HG03521 (cell line): ENCODE data around the gene ZPR1.
"Not testable (repeated sequence)": the region's sequence is repeated elsewhere in the genome, so short reads cannot be mapped to it uniquely, and the experiment has no call there.

Experiments used
- ATAC-seq: cut with Tn5 transposase; IDR thresholded peaks from one replicate; pipeline ENCODE4 v1.9.1; 2021; ENCODE audit warnings: mild to moderate bottlenecking, moderate library complexity; ENCODE audit not compliant: unreplicated experiment

ZPR1 gene

DNA sequence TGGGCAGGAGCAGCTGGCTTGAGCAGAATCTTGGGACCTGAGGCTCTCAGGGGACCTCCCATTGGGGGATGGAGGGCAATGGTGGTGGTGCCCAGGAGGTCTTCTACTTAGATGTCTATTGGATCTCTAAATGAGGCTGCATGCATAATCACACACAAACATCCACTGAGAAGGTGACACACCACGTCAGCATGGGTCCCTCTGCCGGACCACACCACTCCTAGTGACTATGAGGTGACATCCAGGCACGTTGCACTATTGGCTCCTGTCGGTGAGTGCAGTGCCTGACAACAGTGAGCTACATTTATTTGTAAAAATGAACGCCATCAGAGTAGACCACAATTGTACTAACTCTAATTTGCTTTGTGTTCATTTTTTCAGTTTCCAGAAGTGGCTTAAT, 37.6 kb upstream of the ZPR1 start:
- no peak for ATAC-seq

DNA sequence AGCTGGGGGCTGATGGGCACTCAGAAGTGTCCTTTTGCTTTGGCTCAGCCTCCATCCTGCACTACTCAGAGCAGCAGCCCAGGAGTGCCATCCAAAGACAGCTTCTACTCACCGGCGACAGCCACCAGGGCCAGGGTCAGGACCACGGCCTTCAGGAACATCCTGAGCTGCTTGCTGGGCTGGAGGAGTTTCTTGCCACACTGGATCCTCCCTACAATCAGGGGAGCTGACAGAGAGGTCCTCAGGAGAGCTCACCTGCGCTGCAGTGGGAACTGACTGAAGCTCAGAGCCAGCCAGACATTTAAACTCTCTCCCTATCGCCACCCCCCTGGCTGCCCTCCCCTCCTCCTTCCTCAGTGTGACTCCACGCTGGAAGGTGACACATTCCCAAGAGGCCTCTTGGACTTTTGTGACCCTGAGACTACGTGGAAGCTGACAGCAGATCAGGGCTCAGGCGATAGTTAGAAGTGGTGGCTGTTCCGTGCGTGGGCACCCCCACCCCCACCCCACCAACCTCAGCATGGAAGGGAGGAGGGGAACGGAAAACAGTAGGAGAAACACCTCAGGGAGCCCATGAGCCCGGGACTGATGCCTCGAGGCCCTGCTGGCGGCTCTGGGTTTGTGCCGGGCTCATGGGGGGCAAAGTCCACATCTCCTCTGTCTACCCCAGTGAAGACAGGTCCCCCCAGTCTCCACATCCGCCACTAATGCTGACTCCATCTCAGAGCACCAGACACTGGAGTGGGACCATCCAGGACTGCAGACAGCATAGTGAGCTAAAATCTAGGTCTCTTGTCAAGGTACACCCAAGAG, 35.4 kb upstream of the ZPR1 start, which contains the start of gene APOA4:
Gene APOA4, minus strand, starts transcription at position 274 of the 813 bp plus-strand sequence. Its CDS starts 113 bp downstream, at position 161.
- ATAC-seq: no peak

DNA sequence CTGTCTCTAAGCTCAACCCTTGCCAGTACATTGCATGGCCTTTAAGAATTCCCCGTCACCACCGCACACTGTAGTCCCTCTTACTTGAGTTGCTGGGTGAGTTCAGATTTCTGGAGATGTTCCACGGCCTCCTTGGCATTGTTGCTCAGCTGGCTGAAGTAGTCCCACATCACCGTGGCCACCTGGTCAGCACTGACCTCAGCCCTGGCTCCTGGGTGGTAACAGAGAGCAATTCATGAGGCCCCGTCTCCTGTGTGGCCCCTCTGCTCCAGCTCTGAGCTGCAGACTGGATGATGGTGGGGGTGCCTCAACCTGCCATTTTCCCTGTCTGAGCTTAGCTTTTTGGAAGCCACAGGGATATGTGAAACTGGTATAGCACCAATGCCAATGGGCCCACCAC, 34.8 kb upstream of the ZPR1 start:
- no peak for ATAC-seq

DNA sequence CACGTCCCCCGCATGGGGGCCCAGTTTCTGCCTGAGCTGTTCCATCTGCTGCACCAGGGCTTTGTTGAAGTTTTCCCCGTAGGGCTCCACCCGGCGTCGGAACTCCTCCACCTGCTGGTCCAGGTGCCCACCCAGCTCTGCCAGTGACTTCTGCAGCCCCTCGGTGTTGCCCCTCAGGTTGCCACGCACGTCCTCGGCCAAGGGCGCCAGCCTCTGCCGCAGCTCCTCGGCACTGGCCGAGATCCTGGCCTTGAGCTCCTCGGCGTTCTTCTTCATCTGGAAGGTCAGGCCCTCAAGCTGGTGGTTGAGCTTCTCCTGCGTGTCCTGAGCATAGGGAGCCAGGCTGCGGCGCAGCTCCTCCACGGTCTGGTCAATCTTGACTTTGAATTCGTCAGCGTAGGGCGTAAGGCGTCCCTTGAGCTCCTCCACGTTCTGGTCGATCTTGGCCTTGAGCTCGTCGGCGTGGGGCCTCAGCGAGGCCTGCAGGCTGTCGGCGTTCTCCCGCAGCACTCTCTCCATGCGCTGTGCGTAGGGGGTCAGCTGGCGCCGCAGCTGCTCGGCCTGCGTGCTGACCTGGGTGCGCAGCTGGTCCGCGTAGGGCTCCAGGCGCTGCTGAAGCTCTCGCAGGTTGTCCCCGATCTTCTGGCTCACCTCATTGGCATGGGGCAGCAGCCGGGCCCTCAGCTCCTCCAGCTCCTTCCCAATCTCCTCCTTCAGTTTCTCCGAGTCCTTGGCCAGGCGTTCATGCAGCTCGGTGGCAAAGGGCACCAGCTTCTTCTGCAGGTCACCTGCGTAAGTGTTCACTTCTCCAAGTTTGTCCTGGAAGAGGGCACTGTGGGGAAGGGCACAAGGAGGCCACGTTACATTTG, 33.5 kb upstream of the ZPR1 start:
- ATAC-seq: no peak

DNA sequence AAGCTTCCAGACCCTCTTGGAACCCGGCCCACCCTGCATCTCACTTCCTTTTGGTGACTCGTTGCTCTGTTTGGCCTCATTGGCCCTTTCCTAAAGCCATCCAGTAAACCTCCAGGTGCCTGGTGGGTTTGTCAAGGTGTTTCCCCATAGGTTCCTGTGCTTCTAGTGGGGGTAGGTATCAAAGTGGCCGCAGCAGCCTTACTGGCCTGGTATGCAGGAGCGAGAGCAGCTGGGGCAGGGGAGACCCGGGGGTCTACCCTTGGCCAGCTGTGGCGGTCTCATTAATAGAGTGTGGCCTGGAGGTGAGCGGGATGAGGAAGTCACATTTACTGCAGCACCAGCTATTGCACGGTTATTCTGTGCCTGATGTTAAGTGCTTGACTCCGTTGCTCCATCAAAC, 31.2 kb upstream of the ZPR1 start:
- no peak for ATAC-seq

DNA sequence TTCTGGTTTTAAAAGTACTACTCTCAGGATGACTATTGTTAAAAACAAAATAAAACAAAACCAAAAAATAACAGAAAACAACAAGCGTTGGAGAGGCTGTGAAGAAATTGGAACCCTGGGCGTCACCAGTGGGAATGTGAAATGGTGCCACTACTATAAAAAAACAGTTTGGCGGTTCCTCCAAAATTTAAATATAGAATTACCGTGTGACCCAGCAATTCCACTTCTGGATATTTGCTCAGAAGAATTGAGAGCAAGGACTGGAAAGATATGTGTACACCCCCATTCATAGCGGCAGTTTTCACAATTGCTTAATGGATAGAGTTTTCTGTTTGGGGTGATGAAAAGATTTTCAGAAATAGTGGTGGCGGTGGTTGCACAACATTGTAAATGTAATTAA, 26.7 kb upstream of the ZPR1 start:
- no peak for ATAC-seq

DNA sequence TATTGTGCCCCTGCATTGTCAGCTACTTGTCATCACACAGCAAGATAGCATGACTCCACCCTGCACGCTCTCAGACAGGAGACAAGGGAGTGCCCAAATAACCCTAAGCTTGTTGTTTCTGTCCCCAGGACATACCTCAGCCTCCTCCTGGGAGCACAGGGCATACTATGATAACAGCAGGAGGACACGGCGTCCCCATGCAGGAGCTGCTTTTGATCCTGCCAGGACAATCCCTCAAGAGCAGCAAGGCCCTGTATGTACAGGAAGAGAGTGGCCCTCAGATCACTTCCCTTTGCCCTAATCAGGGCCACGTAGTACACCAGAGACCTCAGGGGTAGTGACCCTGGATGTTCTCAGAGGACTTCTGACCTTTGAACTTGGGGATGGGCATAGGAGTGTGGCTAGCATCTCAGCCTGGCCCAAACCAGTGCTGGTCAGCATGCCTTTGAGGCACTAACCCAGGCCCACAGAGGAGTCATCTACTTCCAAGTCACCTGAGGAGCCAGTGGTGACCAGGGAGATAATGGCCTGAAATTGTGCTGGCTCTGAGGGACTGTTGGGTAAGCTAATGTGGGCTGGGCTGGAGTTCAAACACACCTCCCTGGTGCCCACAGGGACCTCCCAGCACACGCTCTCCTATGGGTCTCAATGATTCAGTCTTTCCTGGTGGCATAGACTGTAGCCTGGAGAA, 26.1 kb upstream of the ZPR1 start:
- no peak for ATAC-seq

DNA sequence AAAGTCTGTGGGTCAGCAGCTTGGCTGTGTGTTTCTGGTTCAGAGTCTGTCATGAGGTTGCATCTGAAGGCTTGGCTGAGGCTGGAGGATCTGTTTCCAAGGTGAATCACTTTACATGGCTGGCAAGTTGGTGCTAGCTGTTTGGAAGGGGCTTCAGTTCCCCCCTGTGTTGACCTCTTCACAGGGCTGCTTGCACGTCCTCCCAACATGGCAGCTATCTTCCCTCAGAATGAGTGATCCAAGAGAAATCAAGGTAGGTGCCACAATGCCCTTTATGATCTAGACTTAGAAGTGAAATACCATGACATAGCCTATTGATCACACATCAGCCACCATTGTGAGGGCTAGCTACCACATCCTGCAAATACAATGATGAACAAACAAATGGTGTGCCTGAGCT, 25.3 kb upstream of the ZPR1 start:
- no peak for ATAC-seq

DNA sequence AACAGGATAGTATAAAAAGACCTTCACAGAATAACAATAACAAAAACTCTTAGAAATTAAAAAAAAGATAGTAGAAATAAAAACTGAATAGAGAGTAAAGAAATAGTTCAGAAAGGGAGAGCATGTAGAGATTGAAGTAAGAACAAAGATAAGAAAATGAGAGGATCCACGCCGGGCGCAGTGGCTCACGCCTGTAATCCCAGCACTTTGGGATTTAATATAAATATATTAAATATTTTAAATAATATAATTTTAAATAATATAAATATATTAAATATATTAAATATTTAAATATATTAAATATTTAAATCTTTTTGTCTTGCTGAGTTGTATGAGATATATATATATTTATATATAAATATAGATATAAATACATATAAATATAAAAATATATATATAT, 24.3 kb upstream of the ZPR1 start:
- ATAC-seq: no peak

DNA sequence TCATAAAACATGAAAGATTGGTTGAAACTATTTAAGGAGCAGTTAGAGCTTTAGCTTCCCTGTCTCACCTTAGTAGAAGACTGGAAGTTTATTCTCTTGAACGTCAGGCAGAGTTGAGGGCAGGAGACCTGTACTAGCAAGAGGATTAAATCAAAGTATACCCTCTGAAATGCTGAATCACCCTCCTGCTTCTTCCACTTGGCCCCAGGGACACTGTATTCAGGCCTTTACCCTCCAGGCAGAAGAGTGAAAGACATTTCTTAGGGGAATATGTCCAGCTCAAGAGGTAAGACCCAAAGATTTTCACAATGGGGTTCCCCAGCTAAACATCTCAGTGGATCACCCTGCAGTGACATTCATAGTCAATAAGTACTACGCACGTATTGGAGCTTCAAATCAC, 23.4 kb upstream of the ZPR1 start:
- ATAC-seq: no peak

DNA sequence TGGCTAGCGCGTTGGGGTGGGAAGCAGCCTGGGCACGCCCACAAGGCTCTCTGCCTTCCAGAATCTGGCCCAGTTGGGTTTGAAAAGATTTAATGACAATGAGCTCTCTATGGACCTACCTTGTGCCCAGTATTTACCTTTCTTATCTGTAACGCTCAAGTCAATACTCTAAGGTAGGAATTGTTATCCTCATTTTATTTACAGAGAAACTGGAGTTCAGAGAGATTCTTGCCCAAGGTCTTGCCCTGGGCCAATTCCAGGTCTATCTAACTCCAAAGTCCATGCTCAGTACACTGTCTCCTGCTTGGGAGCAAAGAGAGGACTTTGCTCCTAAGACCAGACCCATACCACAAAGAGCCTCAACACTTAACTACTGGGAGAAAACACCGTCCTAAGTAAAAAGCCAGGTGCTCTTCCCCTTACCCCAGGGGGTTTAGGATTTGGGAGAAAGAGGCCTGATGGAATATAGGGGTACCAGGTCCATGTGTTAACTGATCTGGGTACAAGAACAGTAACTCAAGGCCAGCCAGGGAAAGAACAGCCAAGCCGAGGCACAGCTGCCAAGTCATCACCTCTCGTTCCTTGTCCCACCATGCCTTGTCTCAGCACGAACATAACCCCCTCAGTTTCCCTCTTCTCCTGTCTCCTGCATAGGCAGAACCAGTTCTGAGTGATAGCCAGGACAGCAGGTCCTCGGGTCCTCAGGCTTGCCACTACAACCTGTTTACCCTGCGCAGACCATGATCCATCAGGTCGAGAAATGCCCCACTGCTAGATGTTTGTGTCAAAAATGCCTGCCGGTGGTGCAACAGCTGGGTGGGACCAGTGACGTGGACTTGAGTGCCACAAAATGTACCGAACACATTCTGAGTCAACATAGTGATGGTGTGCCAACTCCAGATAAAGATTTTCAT, 20.7 kb upstream of the ZPR1 start:
- no peak for ATAC-seq

DNA sequence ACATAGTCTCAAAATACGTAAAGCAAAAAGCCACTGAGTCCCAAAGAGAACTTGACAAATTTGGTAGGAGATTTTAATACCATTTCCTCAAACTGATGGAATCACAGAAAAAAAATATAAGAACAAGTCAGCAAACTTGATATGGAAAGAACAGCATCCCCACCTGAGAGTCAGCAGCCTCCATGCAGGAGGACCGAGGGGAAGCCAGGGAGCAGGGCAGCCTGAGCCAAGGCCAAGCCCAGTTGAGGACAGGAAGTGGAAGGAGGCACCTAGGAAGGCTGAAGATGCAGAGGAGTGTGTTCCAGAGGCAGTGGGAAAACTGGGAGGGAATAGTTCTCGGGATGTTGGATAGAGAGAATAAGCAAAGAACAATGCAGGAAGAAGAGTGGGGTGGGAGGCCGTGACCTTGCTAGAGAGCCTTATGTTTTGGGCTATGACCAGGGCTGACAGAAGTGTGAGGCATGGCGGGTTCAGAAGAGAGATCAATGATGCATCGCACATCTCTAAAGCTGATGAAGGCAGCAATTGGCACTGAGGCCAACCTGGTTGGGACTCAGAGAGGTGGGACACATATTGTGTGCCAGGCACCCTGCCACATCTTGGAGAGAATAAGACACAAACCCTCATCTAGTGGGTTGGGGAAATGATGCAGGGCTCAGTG, 19.9 kb upstream of the ZPR1 start:
- ATAC-seq: no peak

DNA sequence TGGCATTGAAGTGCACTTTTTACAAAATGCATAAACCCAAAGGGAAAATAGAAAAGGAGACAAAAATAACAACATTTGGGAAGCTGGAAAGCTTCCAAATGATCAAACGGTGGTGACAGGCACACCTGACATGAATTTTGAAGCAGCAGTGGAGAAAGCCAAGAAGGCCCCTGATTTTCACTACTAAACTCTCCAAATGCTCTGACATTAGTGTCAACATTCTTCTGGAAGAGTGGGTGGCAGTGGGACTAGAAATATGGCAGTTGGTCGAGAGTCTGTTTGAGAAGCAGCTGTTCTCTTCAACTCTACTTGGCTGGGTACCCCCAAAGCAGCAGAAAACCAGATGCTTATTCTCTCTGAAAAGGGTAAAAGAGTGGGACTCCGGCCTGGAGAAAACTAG, 16.2 kb upstream of the ZPR1 start:
- no peak for ATAC-seq

DNA sequence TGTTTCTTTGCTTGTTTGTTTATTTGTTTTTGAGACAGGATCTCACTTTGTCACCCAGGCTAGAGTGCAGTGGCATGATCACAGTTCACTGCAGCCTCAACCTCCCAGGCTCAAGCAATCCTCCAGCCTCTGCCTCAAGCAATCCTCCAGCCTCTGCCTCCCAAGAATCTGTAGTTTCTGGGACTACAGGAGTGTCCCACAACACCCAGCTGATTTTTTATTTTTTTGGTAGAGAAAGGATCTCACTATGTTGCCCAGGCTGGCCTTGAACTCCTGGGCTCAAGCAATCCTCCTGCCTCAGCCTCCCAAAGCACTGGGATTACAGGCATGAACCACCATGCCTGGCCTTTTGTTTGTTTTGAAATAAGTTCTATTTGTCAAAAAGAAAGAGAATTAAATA, 13.8 kb upstream of the ZPR1 start:
- ATAC-seq: not testable (repeated sequence)

DNA sequence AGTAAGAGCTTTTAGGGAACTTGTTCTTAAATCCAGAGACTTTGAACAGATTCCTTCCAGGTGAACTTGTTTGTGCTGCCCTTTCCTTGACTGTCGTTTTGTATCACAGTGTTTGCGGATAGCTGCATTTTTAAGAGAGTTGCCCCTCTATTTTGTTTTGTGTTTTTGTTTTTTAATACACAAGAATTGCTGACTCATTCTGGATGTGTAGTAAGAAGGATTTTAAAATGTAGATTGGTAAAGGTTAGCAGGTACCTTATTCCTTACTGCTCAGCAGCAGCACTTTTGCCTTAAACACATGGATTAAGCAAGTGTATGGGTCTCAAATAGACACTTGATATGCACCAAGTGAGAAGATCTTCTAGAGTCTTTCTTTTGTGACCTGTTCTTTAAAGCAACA, 12.8 kb upstream of the ZPR1 start:
- no peak for ATAC-seq

DNA sequence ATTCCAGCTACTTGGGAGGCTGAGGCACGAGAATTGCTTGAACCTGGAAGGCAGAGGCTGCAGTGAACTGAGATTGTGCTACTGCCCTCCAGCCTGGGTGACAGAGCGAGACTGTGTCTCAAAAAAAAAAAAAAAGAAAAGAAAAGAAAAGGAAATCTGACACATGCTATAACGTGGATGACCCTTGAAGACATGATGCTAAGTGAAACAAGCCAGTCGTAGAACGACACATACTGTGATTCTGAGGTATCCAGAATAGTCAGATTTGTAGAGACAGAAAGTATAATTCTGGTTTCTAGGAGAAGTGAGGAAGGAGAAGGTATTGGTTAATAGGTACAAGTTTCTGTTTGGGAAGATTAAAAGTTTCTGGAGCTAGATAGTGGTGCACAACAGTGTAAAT, 10.5 kb upstream of the ZPR1 start:
- ATAC-seq: no peak

DNA sequence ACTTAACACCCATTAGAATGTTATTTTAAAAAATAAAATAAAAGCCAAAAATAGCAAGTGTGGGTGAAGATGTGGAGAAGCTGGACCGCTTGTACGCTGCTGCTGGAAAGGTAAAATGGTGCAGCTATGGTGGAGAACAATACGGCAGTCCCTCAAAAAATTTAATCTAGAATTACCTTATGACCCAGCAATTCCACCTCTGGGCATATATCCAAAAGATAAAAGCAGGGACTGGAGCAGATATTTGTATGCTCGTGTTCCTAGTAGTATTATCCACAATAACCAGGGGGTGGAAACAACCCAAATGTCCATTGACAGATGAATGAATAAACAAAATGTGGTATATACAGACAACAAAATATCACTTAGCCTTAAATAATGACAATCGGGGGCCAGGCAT, 10.0 kb upstream of the ZPR1 start:
- ATAC-seq: no peak

DNA sequence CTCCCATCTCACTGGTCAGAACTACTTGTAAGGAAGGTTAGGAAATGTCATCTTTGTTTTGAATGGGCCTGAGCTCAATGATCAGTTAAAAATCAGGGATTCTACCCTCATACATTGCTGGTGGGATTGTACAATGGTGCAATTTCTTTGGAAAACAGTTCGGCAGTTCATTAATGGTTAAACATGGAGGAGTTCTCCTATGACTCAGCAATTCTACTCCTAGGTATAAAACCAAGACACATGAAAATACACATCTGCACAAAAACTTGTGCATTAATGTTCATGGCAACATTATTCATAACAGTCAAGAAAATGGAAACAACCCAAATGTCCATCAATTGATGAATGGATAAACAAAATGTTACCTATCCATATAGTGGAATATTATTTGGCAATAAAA, 8.7 kb upstream of the ZPR1 start:
- no peak for ATAC-seq

DNA sequence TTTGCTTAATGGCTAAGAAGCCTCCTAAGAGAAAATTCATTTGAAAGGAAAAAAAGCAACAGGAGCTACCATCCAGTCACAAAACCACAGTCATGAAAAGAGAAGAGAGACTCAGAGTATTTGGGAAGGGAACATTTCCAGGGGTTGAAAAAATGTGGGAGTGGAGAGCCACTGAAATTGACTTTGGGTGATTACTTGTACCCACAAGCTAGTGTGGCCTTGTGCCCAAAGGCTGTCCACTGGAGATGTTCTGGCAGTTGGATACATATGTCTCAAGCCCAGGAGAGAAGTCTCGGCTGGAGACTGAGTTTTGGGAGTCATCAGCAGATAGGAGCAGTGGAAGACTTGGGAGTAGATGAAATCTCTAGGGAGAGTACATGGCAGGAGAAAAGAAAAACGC, 7.0 kb upstream of the ZPR1 start:
- ATAC-seq: no peak

DNA sequence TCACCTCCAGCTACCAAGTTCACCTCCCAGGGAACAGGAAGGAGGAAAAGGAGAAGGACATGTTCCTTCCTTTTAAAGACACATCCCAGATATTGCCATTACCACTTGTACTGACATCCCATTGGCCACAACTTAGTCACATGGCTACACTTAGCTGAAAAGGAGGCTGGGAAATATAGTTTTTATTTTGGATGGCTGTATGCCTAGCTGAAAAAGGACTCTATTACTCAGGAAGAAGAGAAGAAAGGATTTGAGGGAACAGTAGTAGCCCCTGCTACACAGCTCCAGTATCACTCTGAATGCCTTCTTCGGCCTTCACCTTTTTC, 5.9 kb upstream of the ZPR1 start:
- no peak for ATAC-seq
